K562 (cell line): ENCODE results near the gene ZFP62.

Source experiments
- ARID3B ChIP-seq: fragments of 250-450 bp; sonication (Bioruptor Pico); IDR thresholded peaks from 2 replicates; pipeline ENCODE4 v1.4.0; 2020; ENCODE audit warnings: borderline replicate concordance
- CHD2 ChIP-seq: IDR thresholded peaks from 2 replicates; pipeline ENCODE4 v1.6.1; 2011; ENCODE audit warnings: low read depth, low read length
- CHD7 ChIP-seq: fragments of 200-600 bp; sonication (generic); IDR thresholded peaks from one replicate; pipeline ENCODE4 v1.6.1; 2012; ENCODE audit warnings: mild to moderate bottlenecking, low read depth, low read length, inconsistent platforms
- FOXM1 ChIP-seq, 2 experiments: fragments of 450-650 bp in 1 of 2; sonication (generic) in 1 of 2; formaldehyde crosslinking in 1 of 2; IDR thresholded peaks; 2 replicates each; pipeline versions ENCODE4 v1.6.1 to v1.9.0; 2017 to 2022; ENCODE audit warnings: low read depth in 2 of 2, mild to moderate bottlenecking in 2 of 2, missing genetic modification reagents in 1 of 2, moderate library complexity in 1 of 2
- LEF1 ChIP-seq: fragments of 450-650 bp; IDR thresholded peaks from 2 replicates; pipeline ENCODE4 v1.6.1; 2016; ENCODE audit warnings: mild to moderate bottlenecking
- NR1H2 ChIP-seq: sonication (generic); formaldehyde crosslinking; IDR thresholded peaks from 2 replicates; pipeline ENCODE4 v1.4.0; 2020; ENCODE audit warnings: mild to moderate bottlenecking, missing genetic modification reagents
- PML ChIP-seq: IDR thresholded peaks from 2 replicates; pipeline ENCODE4 v1.6.1; 2012; ENCODE audit warnings: low read length, inconsistent platforms
- POLR2A ChIP-seq: fragments of 450-650 bp; conservative IDR thresholded peaks from 2 replicates; pipeline ENCODE4 v1.6.1; 2016
- SMARCC2 ChIP-seq: fragments of 450-650 bp; IDR thresholded peaks from 2 replicates; pipeline ENCODE4 v1.6.1; 2017; ENCODE audit warnings: antibody characterized with exemption, moderate library complexity, mild to moderate bottlenecking, low read depth
- TF ChIP-seq, protein P1 (sequence below), 3 experiments: IDR thresholded peaks in 2 of 3; conservative IDR thresholded peaks in 1 of 3; 2 replicates each; pipeline ENCODE4 v1.5.1; 2011 to 2012; ENCODE audit warnings: low read length in 3 of 3, mild to moderate bottlenecking in 3 of 3, control low read depth in 2 of 3, improper control_type of control experiment in 1 of 3, inconsistent platforms in 1 of 3, low read depth in 1 of 3, mixed read lengths in 1 of 3, moderate library complexity in 1 of 3; ENCODE audit not compliant: insufficient read depth in 2 of 3
- TF ChIP-seq, protein P2 (sequence below): sonication (generic); formaldehyde crosslinking; IDR thresholded peaks from 2 replicates; pipeline ENCODE4 v1.8.1; 2023; ENCODE audit warnings: mild to moderate bottlenecking, missing genetic modification reagents, moderate library complexity
- TF ChIP-seq, protein P3 (sequence below): sonication (generic); formaldehyde crosslinking; IDR thresholded peaks from 2 replicates; pipeline ENCODE4 v1.8.0; 2022; ENCODE audit warnings: missing genetic modification reagents, mild to moderate bottlenecking, borderline replicate concordance

- TF ChIP-seq, protein P1, sequence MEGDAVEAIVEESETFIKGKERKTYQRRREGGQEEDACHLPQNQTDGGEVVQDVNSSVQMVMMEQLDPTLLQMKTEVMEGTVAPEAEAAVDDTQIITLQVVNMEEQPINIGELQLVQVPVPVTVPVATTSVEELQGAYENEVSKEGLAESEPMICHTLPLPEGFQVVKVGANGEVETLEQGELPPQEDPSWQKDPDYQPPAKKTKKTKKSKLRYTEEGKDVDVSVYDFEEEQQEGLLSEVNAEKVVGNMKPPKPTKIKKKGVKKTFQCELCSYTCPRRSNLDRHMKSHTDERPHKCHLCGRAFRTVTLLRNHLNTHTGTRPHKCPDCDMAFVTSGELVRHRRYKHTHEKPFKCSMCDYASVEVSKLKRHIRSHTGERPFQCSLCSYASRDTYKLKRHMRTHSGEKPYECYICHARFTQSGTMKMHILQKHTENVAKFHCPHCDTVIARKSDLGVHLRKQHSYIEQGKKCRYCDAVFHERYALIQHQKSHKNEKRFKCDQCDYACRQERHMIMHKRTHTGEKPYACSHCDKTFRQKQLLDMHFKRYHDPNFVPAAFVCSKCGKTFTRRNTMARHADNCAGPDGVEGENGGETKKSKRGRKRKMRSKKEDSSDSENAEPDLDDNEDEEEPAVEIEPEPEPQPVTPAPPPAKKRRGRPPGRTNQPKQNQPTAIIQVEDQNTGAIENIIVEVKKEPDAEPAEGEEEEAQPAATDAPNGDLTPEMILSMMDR (IDR thresholded peaks at IDR 0.05 in 2 of 3, conservative IDR thresholded peaks at IDR 0.05 in 1 of 3; ENCODE audit: insufficient read depth in 2 of 3, low read depth in 1 of 3, low read length in 3 of 3), result no peak
- TF ChIP-seq PML, result no peak
- TF ChIP-seq NR1H2, result no peak
- TF ChIP-seq POLR2A, result no peak
- no peak for TF ChIP-seq CHD2
- TF ChIP-seq LEF1, result no peak
- TF ChIP-seq SMARCC2, result no peak
- TF ChIP-seq CHD7, result no peak
- no peak for TF ChIP-seq FOXM1 (IDR thresholded peaks at IDR 0.05; ENCODE audit: low read depth)
- no peak for TF ChIP-seq FOXM1 (CRISPR knock-in tag; IDR thresholded peaks at IDR 0.05; ENCODE audit: low read depth)
- TF ChIP-seq, protein P2, sequence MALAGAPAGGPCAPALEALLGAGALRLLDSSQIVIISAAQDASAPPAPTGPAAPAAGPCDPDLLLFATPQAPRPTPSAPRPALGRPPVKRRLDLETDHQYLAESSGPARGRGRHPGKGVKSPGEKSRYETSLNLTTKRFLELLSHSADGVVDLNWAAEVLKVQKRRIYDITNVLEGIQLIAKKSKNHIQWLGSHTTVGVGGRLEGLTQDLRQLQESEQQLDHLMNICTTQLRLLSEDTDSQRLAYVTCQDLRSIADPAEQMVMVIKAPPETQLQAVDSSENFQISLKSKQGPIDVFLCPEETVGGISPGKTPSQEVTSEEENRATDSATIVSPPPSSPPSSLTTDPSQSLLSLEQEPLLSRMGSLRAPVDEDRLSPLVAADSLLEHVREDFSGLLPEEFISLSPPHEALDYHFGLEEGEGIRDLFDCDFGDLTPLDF, result no peak
- no peak for TF ChIP-seq ARID3B (CRISPR knock-in tag)
- TF ChIP-seq, protein P3, sequence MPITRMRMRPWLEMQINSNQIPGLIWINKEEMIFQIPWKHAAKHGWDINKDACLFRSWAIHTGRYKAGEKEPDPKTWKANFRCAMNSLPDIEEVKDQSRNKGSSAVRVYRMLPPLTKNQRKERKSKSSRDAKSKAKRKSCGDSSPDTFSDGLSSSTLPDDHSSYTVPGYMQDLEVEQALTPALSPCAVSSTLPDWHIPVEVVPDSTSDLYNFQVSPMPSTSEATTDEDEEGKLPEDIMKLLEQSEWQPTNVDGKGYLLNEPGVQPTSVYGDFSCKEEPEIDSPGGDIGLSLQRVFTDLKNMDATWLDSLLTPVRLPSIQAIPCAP (CRISPR knock-in tag), result no peak
These were observed 45.7 kb downstream of the ZFP62 start for GRCh38 chr5:180815293-180815917.
